Measurements from ENCODE around the gene PAN3.

The PAN3 gene

DNA sequence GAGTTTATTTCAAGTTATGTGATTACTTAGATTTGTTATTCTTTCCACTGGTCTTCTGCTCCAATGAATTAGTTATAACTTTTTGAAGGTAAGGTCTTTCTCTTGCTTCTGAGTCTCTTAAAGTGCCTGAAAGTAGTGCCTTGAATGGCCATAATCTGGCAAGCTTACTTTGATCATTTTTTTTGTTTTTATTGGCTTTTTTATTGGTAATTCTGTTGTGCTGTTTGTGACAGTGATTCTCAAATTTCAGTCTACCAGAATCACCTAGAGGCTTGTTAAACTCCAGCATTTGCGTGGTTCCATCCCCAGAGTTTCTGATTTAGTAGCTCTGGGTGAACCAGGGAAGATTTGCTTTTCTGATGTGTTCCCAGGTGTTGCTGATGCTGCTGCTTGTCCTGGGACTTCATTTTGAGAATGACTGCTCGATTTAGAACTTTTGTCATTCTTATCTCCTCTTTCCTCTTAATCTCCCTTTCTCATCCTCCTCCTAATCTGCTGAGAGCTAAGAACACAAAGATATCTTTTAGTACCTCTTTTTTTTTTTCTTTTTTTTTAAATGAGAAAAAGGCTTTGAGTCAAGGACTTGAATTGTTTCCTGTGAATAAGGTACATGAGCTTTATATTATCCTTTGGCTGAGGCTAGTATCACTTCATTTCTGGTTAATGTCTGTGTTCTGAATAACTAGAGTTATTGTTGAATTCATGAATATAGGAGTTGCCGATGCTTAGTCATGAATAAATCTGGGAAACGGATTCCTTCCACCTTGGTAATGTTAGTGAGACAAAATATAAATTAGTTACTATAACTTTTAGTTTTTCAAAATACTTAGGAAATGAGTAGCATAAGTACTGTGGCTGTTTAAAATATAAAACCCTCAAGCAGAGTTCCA lies 91.4 kb downstream of the PAN3 start:
- DNase-seq, result no peak

DNA sequence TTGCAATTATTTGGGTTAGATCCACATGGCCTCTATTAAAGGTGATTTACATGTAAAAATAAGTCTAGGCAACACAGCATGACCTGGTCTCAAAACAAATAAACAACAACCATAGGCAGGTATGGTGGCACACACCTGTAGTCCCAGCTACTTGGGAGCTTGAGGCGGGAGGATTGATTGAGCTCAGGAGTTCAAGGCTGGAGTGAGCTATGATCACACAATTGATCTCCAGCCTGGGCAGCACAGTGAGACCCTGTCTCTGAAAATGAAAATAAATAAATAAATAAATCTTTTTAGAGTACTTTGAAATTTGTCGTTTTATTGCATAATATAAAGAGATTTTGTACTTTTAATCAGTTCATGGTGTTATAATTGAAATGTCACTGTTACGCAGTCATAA lies 93.3 kb downstream of the PAN3 start:
- no peak for DNase-seq

DNA sequence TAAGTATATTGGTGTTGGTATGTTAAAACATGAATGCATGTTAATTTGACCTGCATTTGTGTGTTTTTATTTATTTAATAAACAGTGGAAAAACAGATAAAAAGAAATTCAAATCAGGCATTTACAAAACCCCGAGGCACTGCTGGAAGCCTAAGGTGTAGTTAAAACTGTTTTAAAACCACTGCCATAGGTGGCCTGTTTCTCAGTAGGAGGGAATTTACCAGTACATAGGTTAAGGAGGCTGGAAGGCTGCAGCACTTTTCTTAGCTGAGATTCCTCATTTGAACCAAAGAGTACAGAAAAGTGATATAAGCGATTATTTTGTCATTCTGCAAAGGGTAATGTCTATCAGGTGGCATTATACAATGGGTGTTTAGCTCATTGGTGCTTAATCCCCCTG lies 99.6 kb downstream of the PAN3 start:
- DNase-seq, result no peak

DNA sequence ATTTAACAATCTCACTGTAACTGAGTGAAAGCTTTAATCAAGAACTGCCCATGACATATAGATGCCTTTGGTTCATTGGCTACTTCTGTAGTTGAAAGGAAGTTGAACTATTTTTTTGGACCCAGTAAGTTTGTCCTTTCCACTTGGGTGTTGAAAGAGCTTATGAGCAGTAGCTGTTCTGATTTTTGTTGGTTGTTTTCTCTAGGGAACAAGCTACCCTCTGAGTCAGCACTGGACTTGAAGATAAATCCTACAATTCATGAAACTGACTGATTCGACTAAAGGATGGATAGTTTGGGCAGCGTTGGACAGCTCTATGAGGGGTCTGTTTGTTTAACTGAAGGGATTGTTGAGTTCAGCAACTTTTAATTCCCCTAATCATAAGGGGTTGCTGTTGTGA lies 101.0 kb downstream of the PAN3 start:
- DNase-seq, result no peak

DNA sequence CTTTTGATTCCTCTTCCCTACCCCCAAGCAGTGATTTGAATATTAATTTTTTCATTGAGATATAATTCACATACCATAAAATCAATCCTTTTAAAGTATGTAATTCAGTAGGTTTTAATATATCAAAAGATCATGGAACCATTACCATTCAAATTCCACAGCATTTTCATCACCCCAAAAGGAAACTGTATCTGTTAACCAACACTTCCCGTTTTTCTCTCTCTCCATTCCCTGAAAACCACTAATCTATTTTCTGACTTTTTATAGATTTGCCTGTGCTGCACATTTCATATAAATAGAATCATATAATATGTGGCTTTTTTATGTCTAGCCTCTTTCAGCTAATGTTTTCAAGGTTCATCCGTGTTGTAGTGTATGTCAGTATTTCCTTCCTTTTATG lies 107.1 kb downstream of the PAN3 start:
- no peak for DNase-seq

DNA sequence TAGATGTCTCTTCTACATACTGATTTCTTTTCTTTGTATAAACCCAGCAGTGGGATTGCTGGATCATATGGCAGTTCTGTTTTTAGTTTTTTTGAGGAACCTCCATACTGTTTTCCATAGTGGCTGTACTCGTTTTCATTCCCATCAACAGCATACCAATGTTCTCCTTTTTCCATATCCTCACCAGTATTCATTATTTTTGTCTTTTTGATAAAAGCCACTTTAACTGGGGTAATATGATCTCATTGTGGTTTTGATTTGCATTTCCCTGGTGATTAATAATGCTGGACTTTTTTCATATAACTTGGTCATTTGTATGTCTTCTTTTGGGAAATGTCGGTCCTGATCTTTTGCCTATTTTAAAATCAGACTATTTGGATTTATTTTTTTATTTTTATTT lies 108.5 kb downstream of the PAN3 start:
- no peak for DNase-seq

DNA sequence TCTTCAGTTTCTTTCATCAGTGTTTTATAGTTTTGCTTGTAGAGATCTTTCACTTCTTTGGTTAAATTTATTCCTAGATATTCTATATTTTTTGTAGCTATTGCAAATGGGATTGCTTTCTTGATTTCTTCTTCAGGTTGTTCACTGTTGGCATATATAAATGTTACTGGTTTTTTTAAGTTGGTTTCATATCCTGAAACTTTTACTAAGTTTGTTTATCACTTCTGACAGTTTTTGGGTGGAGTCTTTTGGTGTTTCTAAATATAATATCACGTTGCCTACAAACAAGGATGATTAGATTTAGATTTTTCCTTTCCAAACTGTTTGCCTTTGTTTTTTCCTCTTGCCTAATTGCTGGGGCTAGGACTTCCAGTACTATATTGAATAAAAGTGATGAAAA lies 109.7 kb downstream of the PAN3 start:
- no peak for DNase-seq

DNA sequence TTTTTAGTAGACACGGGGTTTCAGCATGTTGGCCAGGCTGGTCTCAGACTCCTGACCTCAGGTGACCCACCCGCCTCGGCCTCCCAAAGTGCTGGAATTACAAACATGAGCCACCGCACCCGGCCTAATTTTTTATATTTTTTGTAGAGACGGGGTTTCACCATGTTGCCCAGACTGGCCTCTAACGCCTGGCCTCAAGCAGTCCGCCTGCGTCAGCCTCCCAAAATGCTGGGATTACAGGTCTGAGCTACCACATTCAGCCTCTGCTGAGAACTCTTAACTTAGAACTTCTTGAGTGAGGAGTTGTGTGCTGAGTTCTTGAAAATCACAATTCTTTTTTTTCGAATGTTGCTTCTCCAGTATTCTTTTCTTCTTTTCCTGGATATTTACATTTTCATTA lies 112.2 kb downstream of the PAN3 start:
- no peak for DNase-seq

DNA sequence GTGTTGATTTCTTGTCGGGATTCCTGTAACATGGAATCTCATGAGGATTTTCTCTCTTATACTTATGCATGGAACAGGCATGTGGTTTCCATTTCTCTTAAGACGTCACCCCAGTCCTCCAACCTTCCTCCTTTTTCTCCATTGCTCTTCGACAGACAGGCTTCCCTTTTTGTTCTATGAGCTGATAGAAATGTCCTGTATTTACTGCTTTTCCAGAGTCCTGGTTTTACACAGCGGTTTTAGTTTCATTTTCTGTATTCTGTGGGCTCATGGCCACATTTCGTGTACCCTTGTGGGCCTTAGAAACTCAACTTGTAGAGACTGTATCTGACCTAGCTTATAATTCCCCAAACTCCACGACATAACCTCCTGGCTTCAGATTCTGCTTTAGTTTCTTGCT lies 113.1 kb downstream of the PAN3 start:
- DNase-seq, result no peak

DNA sequence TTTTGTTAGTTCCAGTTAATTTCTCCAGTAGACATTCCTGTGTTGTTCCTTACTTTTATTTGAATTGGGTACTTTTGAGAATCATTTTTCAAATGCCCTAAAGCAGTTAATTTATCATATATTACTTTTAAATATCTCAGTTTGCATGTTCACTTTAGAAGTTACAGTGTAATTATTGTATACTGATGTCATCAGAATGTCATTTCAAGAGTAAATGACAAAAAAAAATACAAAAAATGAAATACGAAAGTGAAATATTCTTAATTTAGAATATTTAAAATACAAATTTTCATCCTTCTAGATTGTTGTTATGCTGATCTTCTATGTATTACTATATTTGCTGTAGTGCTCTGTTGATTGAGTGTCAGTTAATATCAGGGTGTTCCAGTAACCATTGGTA lies 114.2 kb downstream of the PAN3 start:
- DNase-seq, result no peak

DNA sequence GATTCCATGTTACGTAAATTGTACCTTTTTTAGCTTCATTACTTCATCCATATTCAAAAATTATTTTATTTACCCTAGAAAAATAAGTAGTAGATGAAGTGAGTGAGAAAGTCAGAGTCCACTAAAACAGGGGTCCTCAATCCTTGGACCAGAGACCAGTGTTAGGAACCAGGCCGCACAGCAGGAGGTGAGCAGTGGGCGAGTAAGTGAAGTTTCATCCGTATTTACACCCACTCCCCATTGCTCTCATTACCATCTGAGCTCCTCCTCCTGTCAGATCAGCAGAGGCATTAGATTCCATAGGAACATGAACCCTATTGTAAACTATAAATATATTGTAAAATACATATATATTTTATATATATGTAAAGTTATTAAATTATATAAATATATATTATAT lies 119.0 kb downstream of the PAN3 start:
- no peak for DNase-seq

DNA sequence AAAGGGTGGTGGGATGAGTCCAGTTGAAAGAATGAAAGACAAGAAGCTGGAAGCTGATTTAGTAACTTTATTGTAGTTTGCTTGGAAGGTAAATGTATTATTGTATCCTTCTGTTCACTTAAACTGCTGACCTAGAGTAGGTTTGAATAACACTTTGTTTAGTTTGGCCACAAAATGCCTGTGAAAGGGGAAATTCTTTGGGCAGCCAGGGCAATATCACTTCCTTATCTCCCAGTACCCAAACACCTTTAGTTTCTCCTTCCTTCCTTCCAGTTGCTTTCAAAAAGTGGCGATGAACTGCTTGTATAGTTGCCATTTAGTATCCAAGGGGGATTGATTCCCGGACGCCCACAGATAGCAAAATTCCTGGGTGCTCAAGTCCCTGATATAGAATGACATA lies 120.1 kb downstream of the PAN3 start:
- DNase-seq, result no peak

DNA sequence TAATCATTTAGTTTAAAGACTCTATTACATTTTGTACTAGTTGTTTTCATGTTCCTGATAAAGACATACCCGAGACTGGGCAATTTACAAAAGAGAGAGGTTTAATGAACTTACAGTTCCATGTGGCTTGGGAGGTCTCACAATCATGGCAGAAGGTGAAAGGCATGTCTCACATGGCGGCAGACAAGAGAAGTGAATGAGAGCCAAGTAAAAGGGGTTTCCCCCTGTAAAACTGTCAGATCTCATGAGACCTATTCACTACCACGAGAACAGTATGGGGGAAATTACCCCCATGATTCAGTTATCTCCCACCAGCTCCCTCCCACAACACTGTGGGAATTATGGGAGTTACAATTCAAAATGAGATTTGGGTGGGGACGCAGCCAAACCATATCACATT lies 129.2 kb downstream of the PAN3 start:
- DNase-seq, result no peak

DNA sequence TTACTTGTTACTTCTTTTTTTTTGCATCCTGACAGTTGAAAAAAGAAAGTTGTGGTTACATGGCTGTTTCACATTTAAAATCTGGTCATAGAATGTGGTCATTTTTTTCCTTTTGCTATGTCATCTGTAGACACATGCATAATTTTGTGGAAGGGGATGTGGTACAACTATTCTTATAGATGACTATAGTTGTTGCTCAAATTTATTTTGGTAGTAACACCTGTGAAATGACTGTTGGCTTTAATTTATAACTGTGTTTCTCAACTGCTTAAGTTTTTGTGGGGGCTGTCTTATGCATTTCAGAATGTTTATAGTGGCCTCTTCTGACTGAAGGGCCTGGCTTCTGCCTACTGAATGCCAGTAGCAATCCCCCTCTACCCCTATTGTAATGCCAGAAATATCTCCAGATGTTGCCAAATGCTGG lies 130.5 kb downstream of the PAN3 start:
- DNase-seq, result no peak

DNA sequence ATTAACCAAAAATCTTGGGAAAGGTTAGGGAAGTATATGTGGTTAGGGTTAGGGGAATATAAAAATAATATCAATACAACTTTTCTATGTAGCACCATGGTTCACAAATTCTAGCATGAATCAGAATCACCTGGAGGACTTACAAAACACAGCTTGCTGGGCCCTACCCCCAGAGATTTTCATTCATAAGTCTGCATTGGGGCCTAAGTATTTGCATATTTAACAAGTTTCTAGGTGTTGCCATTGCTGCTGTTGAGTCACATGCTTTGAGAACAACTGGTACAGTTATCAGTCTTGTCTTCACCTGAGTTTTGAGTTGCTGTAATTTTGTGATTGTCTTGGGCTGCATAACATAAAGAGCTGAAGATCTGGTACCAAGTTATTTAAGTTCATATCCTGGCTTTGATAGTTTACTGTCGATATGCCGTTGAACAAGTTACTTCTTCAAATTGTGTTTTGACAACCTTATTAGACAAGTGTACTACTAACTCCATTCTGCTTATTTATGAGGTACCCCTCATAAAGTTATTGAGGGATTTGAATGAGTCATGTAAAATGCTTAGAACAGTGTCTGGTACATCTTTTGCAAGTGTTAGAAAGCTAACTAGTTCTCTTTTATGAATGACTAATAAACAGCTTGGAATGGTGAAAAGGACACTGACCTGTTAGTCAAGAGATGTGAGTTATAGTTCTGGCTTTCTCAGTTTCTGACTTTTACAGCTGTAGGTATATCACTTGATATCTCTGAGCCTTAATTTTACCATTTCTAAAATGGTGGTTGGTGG lies 132.9 kb downstream of the PAN3 start:
- no peak for DNase-seq

DNA sequence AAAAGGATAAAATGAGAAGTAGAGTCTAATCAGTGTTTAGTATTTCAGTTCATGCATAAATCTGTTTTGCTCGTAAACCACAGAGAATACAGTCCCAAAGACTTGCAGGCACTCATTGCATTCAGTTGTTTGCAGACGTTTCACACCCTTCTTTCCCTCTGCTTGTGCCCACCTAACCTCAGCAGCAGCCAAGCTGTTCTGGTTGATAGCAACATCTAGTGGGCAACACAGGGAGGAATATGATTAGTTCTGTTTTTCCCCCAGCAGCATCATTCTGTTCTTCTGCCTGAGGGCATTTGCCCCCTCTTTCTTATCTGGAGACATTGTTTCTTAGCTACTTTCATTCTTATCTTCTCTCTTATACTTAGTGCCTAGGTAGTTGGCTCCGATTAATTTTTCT lies 135.6 kb downstream of the PAN3 start:
- DNase-seq, result no peak

DNA sequence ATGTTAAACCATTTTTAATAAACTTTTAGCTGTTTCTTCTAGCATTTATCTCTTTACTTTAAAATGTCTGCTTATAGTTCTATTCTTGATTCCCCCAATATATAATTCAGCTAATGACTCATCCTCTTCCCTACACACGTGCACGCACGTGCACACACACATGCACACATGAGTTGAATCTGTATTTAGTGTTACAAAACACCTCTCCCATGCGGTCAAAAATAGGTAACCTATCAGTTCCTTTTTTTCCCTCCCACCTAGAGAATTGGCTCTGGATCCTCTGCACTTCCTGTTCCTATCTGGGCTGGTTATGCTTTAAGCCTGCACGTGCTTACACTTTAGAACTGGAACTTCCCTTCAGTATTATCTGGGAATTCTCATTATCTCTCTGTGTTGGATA lies 144.1 kb downstream of the PAN3 start:
- DNase-seq, result no peak

DNA sequence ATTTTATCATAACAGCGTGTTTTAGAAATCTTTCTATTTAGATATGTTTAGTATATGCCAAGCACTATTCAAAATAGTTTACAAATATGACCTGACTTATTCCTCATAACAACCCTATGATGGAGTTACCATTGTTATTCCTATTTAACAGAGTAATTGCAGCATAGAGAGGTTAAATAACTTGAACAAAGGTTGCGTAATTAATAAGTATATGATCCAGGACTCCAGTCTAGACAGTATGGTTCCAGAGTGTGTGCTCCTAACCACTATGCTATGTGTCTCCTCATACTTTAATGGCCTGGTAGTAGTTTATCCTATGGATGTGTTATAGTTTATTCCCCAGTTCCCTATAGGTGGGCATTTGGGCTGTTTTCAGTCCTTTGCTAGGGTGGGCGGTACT lies 145.3 kb downstream of the PAN3 start:
- DNase-seq, result no peak

DNA sequence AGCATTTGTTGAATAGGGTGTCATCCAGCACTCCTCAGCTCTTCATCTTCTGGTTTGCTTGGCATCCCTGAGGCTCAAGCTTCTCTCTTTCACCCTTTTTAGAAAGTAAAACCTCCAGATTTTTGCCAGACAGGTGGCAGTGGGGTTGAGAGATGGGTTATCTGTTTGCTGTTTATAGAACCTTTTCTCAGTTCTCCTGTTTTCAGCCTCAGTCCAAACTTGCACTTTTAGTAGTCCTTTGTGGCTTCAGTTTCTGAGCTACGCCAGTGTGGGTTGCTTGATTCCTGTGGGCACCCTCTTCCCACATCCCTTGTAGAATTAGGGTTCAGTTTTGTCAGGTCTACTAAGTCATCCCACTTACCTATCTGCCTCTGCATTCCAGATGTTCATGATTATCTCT lies 147.9 kb downstream of the PAN3 start:
- no peak for DNase-seq

DNA sequence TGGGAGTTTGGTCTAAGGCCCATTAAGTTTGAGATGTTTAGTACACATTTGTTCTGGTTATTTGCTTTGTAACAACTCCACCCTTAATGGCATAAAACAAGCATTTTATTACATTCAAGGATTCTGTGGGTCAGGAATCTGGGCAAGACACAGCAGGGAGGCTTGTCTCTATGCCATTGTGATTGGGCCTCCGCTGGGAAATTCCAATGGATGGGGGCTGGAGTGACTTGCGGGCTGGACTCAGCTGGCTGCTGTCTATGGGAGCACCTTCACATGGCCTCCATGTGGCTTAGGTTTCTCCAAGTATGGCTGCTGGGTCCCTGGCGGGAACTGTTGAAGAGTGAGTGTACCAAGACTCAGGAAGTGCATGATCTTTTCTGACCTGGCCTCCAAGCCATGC lies 159.0 kb downstream of the PAN3 start:
- DNase-seq, result no peak

DNA sequence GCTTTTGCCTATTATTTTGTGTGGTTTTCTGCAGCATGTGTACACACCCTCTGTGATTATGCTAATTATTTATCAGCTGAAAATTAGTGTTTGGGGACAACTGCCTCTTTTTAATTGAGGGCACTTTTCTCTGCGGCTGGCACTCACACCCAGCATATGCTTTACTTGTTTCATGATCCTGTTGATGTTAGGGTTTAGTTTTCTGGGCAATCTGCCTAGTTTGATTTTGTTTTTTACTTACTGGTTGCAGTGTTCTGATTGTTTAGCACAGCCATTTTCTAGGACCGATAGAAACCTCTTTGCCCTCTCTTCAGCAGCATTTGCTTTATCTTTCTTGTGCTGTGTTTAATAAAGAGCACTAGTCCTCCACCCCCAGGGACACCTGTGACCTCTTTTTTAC lies 161.6 kb downstream of the PAN3 start:
- DNase-seq, result no peak

DNA sequence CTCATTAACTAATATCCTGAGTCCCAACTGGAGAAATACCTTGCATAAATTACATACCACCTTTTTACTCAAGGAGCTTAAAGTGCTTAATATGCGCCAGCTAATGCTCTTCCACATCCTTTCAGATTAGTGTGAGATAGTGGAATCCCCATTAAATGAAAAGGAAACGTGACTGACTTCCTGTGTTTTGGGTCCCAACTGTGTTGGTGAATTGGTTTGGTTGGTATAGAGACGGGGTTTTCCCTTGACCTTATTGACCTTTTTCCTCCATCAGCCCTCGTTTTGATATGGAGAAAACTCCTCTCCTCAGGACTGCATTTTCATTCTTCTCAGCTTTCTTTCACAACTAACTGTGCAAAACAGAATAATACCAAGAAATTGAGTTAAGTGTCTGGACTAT lies 163.5 kb downstream of the PAN3 start:
- DNase-seq, result no peak

DNA sequence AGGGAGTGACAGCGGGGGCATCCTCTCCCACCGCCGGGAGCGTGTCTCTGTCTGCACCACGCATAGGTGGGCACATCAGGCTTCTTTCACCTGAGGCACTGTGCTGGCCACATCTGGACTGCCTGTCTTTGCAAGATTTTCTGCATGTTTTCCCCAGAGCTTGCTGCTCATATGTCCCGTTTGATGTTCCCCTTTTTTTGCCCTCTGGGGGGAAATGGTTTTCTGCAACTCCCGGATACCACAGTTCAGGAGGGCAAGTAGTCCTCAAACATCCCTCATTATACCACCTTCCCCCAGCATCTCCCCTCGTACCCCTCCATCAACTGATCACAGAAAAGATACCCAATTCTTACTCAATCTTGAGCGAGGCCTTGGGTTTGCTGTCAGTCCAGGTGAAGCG lies 168.0 kb downstream of the PAN3 start:
- DNase-seq, result no peak

DNA sequence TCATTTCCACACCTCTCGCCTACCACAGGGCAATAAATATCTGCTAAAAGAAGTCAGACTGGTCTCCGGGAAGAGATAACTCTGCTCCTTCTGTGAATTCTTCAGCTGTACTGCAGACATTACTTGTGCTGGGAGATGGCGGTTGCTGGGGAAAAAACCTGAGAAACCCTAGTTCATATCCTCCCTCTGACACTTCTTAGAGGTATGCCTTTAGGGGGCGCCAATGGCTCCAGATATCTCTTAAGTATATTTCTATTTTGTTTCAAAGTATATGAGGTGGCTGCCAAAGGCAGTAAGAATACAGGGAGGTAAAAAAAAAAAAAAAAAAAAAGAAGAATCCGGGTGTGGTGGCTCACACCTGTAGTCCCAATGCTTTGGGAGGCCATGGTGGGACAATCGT lies 175.2 kb downstream of the PAN3 start:
- DNase-seq, result no peak

DNA sequence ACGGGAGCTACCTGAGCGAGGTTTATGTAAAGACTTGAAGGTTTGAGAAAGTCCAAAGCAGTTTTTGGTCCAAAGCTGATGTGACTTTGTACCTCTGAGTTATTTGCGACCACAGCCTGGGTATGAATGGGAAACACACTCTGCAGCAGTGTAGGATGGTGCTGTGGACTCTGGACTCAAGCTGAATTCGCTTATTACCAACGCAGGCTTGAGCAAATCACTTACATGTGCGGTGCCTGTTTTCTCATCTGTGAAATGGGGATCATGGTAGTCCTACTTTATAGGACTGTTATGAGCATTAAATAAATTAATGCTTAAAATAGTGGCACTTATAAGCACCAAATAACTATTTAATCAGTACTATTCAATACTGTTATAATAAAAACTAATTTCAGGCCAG lies 176.5 kb downstream of the PAN3 start:
- no peak for DNase-seq

Measured in DMS79 (cell line).